HepG2 (cell line): ENCODE results near the gene KHK. TPM values are rescaled to one million over a fixed set of nuclear protein-coding genes. Genes with fewer than 3 reads are reported as not detected.

Experiments used
- ATAC-seq: fragments of 200-7000 bp; cut with Tn5 transposase; 3 replicates; pipeline ENCODE4 v1.9.1; 2020; ENCODE audit warnings: mild to moderate bottlenecking, moderate library complexity
- BruUV-seq: library from RNA; stranded (reverse); fragments of 400-500 nt; replicated peaks from 2 replicates; lab custom pipeline; 2021; lab: Mats Ljungman, UMichigan
- CTCF ChIA-PET: fragments of 300-600 bp; formaldehyde crosslinking; extraction: SDS; loops from one replicate; lab custom pipeline; 2021; ENCODE audit warnings: low total read pairs, inconsistent platforms, low intra/inter-chr PET ratio; lab: Yijun Ruan, JAX
- POLR2A ChIA-PET: fragments of 350-600 bp; sonication (Branson Sonifier 250); formaldehyde crosslinking; loops from one replicate; lab custom pipeline; 2020; ENCODE audit warnings: antibody characterized with exemption, inconsistent platforms; lab: Yijun Ruan, JAX
- DNase-seq: peaks from one replicate; pipeline ENCODE4 v3.0.0-alpha.2; 2015; ENCODE audit warnings: low spot score
- FAIRE-seq: peaks from 3 replicates; lab custom pipeline; 2011; peaks lifted over from hg19 to GRCh38; lab: Jason Lieb, UNC
- H2AFZ ChIP-seq: one replicate; pipeline ENCODE4 v1.6.1; 2011; ENCODE audit warnings: low read length, inconsistent platforms
- H3K27ac ChIP-seq: fragments of 300-600 bp; 3 replicates; pipeline ENCODE4 v1.8.0; 2011; ENCODE audit warnings: mixed run types, mild to moderate bottlenecking, mixed read lengths, low read length, inconsistent platforms; ENCODE audit not compliant: insufficient read depth; ENCODE audit errors: extremely low read length
- H3K27me3 ChIP-seq, 2 experiments: fragments of 200-600 bp in 1 of 2; 2 replicates in 1 of 2; 3 replicates in 1 of 2; pipeline versions ENCODE4 v1.6.0 to v1.8.0; 2011; ENCODE audit warnings: low read length in 2 of 2, mild to moderate bottlenecking in 2 of 2, moderate library complexity in 2 of 2, inconsistent platforms in 1 of 2; ENCODE audit not compliant: insufficient read depth in 2 of 2, control insufficient read depth in 1 of 2
- H3K36me3 ChIP-seq, 2 experiments: fragments of 200-600 bp in 1 of 2; replicated peaks in 1 of 2; 2 replicates in 1 of 2; 3 replicates in 1 of 2; pipeline versions ENCODE4 v1.5.1 to v1.8.0; 2011; ENCODE audit warnings: low read length in 2 of 2, inconsistent platforms in 1 of 2; ENCODE audit not compliant: insufficient read depth in 2 of 2, control insufficient read depth in 1 of 2
- H3K4me1 ChIP-seq: 2 replicates; pipeline ENCODE4 v1.5.1; 2012; ENCODE audit warnings: low read length, inconsistent platforms; ENCODE audit not compliant: insufficient read depth
- H3K4me2 ChIP-seq: 2 replicates; pipeline ENCODE4 v1.6.0; 2011; ENCODE audit warnings: low read depth, low read length, inconsistent platforms
- H3K4me3 ChIP-seq, 3 experiments: fragments of 200-600 bp in 1 of 3; sonication (generic), shearing (Covaris generic) in 1 of 3; replicated peaks in 1 of 3; 2 replicates each; pipeline ENCODE4 v1.5.1; 2011 to 2016; ENCODE audit warnings: low read length in 3 of 3, inconsistent platforms in 2 of 3, low read depth in 2 of 3, mild to moderate bottlenecking in 2 of 3, control low read depth in 1 of 3, mixed read lengths in 1 of 3; ENCODE audit not compliant: insufficient read depth in 1 of 3
- H3K79me2 ChIP-seq: one replicate; pipeline ENCODE4 v1.6.1; 2011; ENCODE audit warnings: low read length, inconsistent platforms; ENCODE audit not compliant: insufficient read depth
- H3K9ac ChIP-seq: 2 replicates; pipeline ENCODE4 v1.6.0; 2011; ENCODE audit warnings: mild to moderate bottlenecking, low read depth, low read length, inconsistent platforms; ENCODE audit not compliant: insufficient read depth
- H3K9me3 ChIP-seq: 2 replicates; pipeline ENCODE4 v1.5.1; 2012; ENCODE audit warnings: mild to moderate bottlenecking, low read length
- H4K20me1 ChIP-seq: 2 replicates; pipeline ENCODE4 v1.6.0; 2011; ENCODE audit warnings: inconsistent platforms, mild to moderate bottlenecking, low read length, moderate library complexity; ENCODE audit not compliant: insufficient read depth
- ATAD3A ChIP-seq: sonication (generic); formaldehyde crosslinking; IDR thresholded peaks from 2 replicates; pipeline ENCODE4 v1.4.0; 2020; ENCODE audit warnings: missing genetic modification reagents
- CBX5 ChIP-seq: sonication (generic); formaldehyde crosslinking; IDR thresholded peaks from 2 replicates; pipeline ENCODE4 v1.4.0; 2020; ENCODE audit warnings: missing genetic modification reagents, borderline replicate concordance
- IKZF1 ChIP-seq: fragments of 450-650 bp; IDR thresholded peaks from 2 replicates; pipeline ENCODE4 v1.7.1; 2016
- MED13 ChIP-seq: sonication (generic); formaldehyde crosslinking; IDR thresholded peaks from 2 replicates; pipeline ENCODE4 v1.5.0; 2020; ENCODE audit warnings: missing genetic modification reagents
- POGZ ChIP-seq: sonication (generic); formaldehyde crosslinking; IDR thresholded peaks from 2 replicates; pipeline ENCODE4 v1.4.0; 2020; ENCODE audit warnings: mild to moderate bottlenecking, missing genetic modification reagents
- RXRB ChIP-seq: IDR thresholded peaks from 2 replicates; pipeline ENCODE4 v1.6.1; 2016; ENCODE audit warnings: borderline replicate concordance, missing genetic modification reagents, missing compliant biosample characterization
- SNRNP70 ChIP-seq: fragments of 200-400 bp; formaldehyde crosslinking; IDR thresholded peaks from 2 replicates; pipeline ENCODE4 v1.6.1; 2017; ENCODE audit warnings: mild to moderate bottlenecking, low read depth, low read length, moderate library complexity
- ZC3H4 ChIP-seq: sonication (generic); formaldehyde crosslinking; IDR thresholded peaks from 2 replicates; pipeline ENCODE4 v1.4.0; 2020; ENCODE audit warnings: missing genetic modification reagents, borderline replicate concordance
- ZNF546 ChIP-seq: sonication (generic); formaldehyde crosslinking; conservative IDR thresholded peaks from 2 replicates; pipeline ENCODE4 v1.8.1; 2023; ENCODE audit warnings: mild to moderate bottlenecking, missing genetic modification reagents
- ZNF564 ChIP-seq: sonication (generic); formaldehyde crosslinking; IDR thresholded peaks from 2 replicates; pipeline ENCODE4 v1.8.1; 2023; ENCODE audit warnings: mild to moderate bottlenecking, missing genetic modification reagents
- WGBS: methylation state at CpG from one replicate; pipeline ENCODE4 v1.1.6; 2017; ENCODE audit warnings: low lambda C conversion rate; 5-methylcytosine and 5-hydroxymethylcytosine counted together
- in situ Hi-C: cut with HindIII; loops from 2 replicates; pipeline ENCODE4 v1.10.0; 2017; ENCODE audit warnings: low pct_unique_long_range_greater_than_20kb; ENCODE audit not compliant: extremely low pct_ligation_motif_present
- intact Hi-C: fragments of 100-400 bp; cut with micrococcal nuclease; formaldehyde crosslinking; loops from one replicate; pipeline ENCODE4 v1.10.0; 2022; ENCODE audit not compliant: unreplicated experiment
- polyA plus RNA-seq, 8 experiments: library from polyadenylated mRNA; depleted of rRNA in 3 of 8; stranded (reverse) in 7 of 8; unstranded in 1 of 8; fragments of >200 nt; fragmentation: Illumina TruSeq in 4 of 8; extraction: Trizol in 4 of 8; gene quantifications; 2 replicates each; pipeline versions ENCODE4 v1.2.1 to v1.2.3, GENCODE V29; 2011 to 2016; ENCODE audit warnings: low read depth in 4 of 8, missing spikeins in 1 of 8, mixed read lengths in 1 of 8; ENCODE audit not compliant: insufficient read depth in 1 of 8
- total RNA-seq, 5 experiments: library from RNA; depleted of rRNA; stranded (reverse); fragments of >200 nt; fragmentation: Illumina TruSeq; extraction: Trizol; gene quantifications; 2 replicates each; pipeline ENCODE4 v1.2.3, GENCODE V29; 2016; ENCODE audit warnings: low read depth in 1 of 5
- TF ChIP-seq, protein P1 (sequence below): sonication (generic); formaldehyde crosslinking; IDR thresholded peaks from 2 replicates; pipeline ENCODE4 v1.4.0; 2020; ENCODE audit warnings: missing genetic modification reagents, mild to moderate bottlenecking, borderline replicate concordance
- TF ChIP-seq, protein P2 (sequence below), 2 experiments: sonication (generic) in 1 of 2; formaldehyde crosslinking in 1 of 2; IDR thresholded peaks; 2 replicates each; pipeline versions ENCODE4 v1.4.0 to v1.6.1; 2018 to 2020; ENCODE audit warnings: missing genetic modification reagents in 2 of 2, borderline replicate concordance in 1 of 2, low read depth in 1 of 2, mild to moderate bottlenecking in 1 of 2, missing biosample characterization in 1 of 2
- TF ChIP-seq, protein P3 (sequence below): IDR thresholded peaks from 2 replicates; pipeline ENCODE4 v1.6.1; 2016

The KHK gene
- total and polyA plus RNA-seq, 2 of the 13 experiments (the other 11 are each of a cell fraction or from before 2014, with no cell fraction given): 40.9 to 99.2 TPM

DNA sequence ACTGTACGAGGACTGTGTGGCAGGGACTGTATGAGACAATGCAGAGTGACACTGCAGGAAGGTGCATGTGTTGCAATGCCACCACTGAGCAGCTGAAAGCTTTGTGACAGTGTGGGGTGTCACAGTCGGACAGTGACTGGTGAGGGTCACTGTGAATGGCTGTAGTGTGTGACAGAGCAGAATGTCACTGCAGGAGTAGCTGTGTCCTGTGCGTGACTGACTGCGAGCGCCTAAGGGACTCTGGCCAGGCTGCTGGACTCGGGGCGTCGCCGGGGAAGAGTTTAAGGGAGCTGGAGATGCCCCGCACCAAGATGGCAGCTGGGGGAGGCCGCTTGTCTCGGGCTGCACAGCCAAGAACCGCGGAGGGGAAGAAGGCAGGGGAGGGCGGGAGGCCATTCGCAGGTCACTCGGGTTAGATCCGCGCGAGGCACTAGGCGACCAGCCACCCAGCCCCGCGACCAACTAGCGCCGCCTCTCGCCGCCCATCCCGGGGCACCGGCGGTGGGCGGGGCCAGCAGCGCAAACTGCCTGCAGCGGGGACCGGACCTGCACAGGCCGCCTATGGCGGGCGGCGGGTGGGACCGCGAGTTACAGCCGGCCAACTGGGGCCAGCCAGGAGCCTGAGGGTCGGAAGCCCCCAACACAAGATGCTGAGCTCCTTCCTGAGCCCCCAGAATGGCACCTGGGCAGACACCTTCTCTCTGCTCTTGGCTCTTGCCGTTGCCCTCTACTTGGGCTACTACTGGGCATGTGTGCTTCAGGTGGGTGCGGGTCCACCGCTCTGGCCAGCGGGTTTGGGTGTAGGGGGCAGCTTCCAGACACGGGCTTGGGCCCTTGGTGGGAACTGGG is 37.0 kb downstream of the KHK start, which contains the start of gene ABHD1 (continued):
- TF ChIP-seq, protein P1, sequence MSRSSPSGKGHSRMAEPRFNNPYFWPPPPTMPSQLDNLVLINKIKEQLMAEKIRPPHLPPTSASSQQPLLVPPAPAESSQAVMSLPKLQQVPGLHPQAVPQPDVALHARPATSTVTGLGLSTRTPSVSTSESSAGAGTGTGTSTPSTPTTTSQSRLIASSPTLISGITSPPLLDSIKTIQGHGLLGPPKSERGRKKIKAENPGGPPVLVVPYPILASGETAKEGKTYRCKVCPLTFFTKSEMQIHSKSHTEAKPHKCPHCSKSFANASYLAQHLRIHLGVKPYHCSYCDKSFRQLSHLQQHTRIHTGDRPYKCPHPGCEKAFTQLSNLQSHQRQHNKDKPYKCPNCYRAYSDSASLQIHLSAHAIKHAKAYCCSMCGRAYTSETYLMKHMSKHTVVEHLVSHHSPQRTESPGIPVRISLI (CRISPR knock-in tag): 0 out of 2 replicates have a peak, but pooled peaks have one; percentile 21

DNA sequence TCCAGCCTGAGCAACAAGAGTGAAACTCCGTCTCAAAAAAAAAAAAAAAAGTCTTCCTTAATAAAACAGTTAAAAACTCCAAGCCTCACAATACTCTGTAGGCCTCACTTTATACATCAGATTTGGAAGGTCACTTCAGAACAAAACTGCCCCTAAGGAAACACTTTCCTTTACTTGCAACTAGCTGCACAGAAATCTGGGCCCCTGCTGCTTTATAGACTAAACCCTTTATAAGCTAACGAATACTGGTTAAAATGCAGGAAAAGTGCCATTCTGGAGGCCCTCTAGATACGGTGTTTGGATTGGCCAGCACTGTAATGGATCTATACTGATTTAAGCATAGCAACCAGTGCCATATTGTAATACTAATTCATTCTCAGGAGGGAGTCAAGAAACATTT is 38.5 kb downstream of the KHK start:
- Histone ChIP-seq H3K4me2 (no peak overlapping the region), H3K27me3 (peaks cover 0 to 33% of the 10 kb centered on the region in 2 experiments; a peak in 3 of 5 replicates), H3K4me1 (peaks cover 52% of the 10 kb centered on the region), H2AFZ (no peak overlapping the region), H3K9me3 (no peaks in the 10 kb centered on the region), H3K9ac (no peak overlapping the region), H3K4me3 (no peak overlapping the region), H4K20me1 (no peaks in the 10 kb centered on the region), H3K36me3 (peaks cover 0 to under 1% of the 10 kb centered on the region in 2 experiments; a peak in 1 of 5 replicates), H3K27ac (no peak overlapping the region), H3K79me2 (no peaks in the 10 kb centered on the region)
- ATAC-seq (no peak), DNase-seq (no peak), FAIRE-seq (no peak)
- CTCF ChIA-PET: no interaction called here
- intact Hi-C loops: no loop called here
- BruUV-seq: no TSS peak
- 91% methylated on average over 3 of the region's 3 CpGs for WGBS
- TF ChIP-seq SNRNP70 (no peak), ATAD3A (CRISPR knock-in tag) (no peak), ZNF564 (CRISPR knock-in tag) (no peak), MED13 (CRISPR knock-in tag) (no peak), ZNF546 (CRISPR knock-in tag) (no peak), CBX5 (CRISPR knock-in tag) (no peak), RXRB (CRISPR knock-in tag) (no peak), ZC3H4 (CRISPR knock-in tag) (no peak), IKZF1 (no peak), POGZ (no peak)
- TF ChIP-seq, protein P2, sequence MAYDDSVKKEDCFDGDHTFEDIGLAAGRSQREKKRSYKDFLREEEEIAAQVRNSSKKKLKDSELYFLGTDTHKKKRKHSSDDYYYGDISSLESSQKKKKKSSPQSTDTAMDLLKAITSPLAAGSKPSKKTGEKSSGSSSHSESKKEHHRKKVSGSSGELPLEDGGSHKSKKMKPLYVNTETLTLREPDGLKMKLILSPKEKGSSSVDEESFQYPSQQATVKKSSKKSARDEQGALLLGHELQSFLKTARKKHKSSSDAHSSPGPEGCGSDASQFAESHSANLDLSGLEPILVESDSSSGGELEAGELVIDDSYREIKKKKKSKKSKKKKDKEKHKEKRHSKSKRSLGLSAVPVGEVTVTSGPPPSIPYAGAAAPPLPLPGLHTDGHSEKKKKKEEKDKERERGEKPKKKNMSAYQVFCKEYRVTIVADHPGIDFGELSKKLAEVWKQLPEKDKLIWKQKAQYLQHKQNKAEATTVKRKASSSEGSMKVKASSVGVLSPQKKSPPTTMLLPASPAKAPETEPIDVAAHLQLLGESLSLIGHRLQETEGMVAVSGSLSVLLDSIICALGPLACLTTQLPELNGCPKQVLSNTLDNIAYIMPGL (CRISPR knock-in tag; IDR thresholded peaks at IDR 0.05; ENCODE audit: borderline replicate concordance in 1 of 2, low read depth in 1 of 2): no peak
- TF ChIP-seq, protein P3, sequence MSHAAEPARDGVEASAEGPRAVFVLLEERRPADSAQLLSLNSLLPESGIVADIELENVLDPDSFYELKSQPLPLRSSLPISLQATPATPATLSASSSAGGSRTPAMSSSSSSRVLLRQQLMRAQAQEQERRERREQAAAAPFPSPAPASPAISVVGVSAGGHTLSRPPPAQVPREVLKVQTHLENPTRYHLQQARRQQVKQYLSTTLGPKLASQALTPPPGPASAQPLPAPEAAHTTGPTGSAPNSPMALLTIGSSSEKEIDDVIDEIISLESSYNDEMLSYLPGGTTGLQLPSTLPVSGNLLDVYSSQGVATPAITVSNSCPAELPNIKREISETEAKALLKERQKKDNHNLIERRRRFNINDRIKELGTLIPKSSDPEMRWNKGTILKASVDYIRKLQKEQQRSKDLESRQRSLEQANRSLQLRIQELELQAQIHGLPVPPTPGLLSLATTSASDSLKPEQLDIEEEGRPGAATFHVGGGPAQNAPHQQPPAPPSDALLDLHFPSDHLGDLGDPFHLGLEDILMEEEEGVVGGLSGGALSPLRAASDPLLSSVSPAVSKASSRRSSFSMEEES (CRISPR knock-in tag): no peak
- POLR2A ChIA-PET: interaction anchor here (1.8 to 5.3 kb wide), 2 partner anchors 8 to 29 kb away, joined by 3 to 76 read pairs; partner anchors contain the start of gene PREB
- in situ Hi-C loops: no loop called here
